Colonic mucosa (tissue), 4 donors: Measurements from ENCODE around the gene SIX3. TPM values are rescaled to one million over a fixed set of nuclear protein-coding genes. Genes with fewer than 3 reads are reported as not detected.

Source experiments
- DNase-seq: peaks from one replicate; pipeline ENCODE4 v3.0.0-alpha.2; 2020
- H3K27ac ChIP-seq: fragments of 200-600 bp; one replicate; pipeline ENCODE4 v1.8.0; 2021
- H3K27me3 ChIP-seq: fragments of 200-600 bp; one replicate; pipeline ENCODE4 v1.8.0; 2021
- H3K36me3 ChIP-seq: fragments of 200-600 bp; one replicate; pipeline ENCODE4 v1.8.0; 2021
- H3K4me1 ChIP-seq: fragments of 200-600 bp; one replicate; pipeline ENCODE4 v1.8.0; 2021; ENCODE audit warnings: mild to moderate bottlenecking
- H3K4me3 ChIP-seq: fragments of 200-600 bp; one replicate; pipeline ENCODE4 v1.8.0; 2021
- H3K9ac ChIP-seq, 2 donors: one replicate each; pipeline ENCODE4 v1.7.0; 2013; ENCODE audit warnings: control low read depth in 2 of 2, low read depth in 2 of 2, low read length in 2 of 2
- H3K9me3 ChIP-seq: fragments of 200-600 bp; one replicate; pipeline ENCODE4 v1.8.0; 2021
- CTCF ChIP-seq: fragments of 200-600 bp; IDR thresholded peaks from one replicate; pipeline ENCODE4 v1.8.0; 2022; ENCODE audit warnings: antibody characterized with exemption, mild to moderate bottlenecking
- intact Hi-C: fragments of 100-400 bp; cut with DNase I; formaldehyde crosslinking; loops from one replicate; pipeline ENCODE4 v1.14.1; 2022
- total RNA-seq, 2 donors: library from RNA; stranded (reverse); fragmentation: NEBNext Ultra II Directional in 1 of 2; extraction: Animal tissue kit (Norgen Biotek cat#: 25700) in 1 of 2; gene quantifications; one replicate each; pipeline ENCODE4 v1.2.1, GENCODE V29; 2021
- donor health status: healthy.
- donor health status: DM: no; HTN: no; CAD: no.
- donor health status: DM: no; HTN: no; CAD: no.

SIX3 gene
- total RNA-seq, 2 donors from 2014 or later, result not detected

DNA sequence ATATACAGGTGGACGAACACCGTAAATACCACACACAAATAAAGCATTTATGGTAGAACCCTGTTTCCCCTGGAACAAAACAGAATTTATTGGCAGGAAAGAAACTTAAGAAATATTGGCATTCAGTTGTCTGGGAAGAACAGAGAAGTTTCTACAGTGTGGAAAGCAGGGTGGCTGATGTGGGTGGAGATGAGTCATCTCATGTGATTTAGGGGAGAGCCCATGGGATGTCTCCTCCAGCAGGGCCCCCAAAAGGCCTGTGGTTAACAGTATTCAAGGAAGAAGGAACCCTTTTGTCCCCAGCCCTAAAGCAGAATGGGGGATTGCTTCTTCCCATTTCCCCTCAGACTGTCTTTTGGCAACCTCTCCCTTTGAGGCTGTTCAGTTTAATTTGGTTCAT, 24.2 kb downstream of the SIX3 start:
- no peak for DNase-seq
- no peak overlapping the region for H3K9ac ChIP-seq
- TF ChIP-seq CTCF, result no peak
- H3K27ac ChIP-seq, result no peak overlapping the region
- H3K4me1 ChIP-seq, result no peaks in the 10 kb centered on the region
- H3K9me3 ChIP-seq, result no peaks in the 10 kb centered on the region
- no peaks in the 10 kb centered on the region for H3K36me3 ChIP-seq
- intact Hi-C loops, result no loop called here
- H3K27me3 ChIP-seq, result no peaks in the 10 kb centered on the region
- no peak overlapping the region for H3K4me3 ChIP-seq

- no peak overlapping the region for H3K4me3 ChIP-seq
- no peaks in the 10 kb centered on the region for H3K4me1 ChIP-seq
- no peak for TF ChIP-seq CTCF
- H3K9me3 ChIP-seq, result no peaks in the 10 kb centered on the region
- no peak overlapping the region for H3K9ac ChIP-seq
- intact Hi-C loops, result no loop called here
- no peaks in the 10 kb centered on the region for H3K36me3 ChIP-seq
- H3K27ac ChIP-seq, result no peak overlapping the region
- DNase-seq, result no peak
- H3K27me3 ChIP-seq, result no peaks in the 10 kb centered on the region
These were observed 25.6 kb downstream of the SIX3 start for GRCh38 chr2:44967056-44967455.

DNA sequence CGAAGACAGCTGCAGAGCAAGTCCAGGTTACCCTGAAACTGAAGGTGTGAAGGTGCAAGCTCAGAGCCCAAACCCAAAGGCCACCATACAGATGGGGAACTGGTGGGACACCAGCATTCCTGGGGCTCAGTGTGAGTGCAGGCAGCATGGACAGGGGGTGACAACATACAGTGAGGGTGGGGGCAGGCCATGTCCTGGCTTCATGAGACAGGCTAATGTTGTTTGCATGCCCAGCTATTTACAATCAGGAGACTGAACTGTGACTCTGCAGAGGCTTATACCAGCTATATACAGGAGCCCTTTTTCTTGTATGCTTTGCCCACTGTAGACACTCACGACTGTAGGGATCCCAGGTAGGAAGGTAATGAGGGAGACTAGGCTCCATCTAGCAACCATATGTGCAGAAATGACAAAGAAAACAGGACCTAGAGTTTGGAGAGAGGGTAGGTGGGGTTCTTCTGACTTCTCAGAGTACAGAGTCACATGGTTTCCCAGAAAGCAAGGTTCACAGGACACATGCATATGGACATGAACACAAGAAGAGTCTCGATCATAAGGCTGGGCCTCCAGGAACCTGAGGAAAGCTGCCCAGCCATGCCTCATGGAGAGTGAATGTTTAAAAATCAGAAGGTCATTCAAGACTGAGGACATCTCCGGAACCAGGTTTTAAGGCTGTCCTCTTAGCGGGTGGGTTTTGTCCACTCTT, 26.4 kb downstream of the SIX3 start:
- intact Hi-C loops, result no loop called here
- Histone ChIP-seq H3K9ac (no peak overlapping the region), H3K4me1 (no peaks in the 10 kb centered on the region), H3K36me3 (no peaks in the 10 kb centered on the region), H3K27me3 (no peaks in the 10 kb centered on the region), H3K4me3 (no peak overlapping the region), H3K27ac (no peak overlapping the region), H3K9me3 (no peaks in the 10 kb centered on the region)
- TF ChIP-seq CTCF, result no peak
- no peak for DNase-seq

GRCh38 chr2:44969936-44970335, 28.4 kb downstream of the SIX3 start:
- TF ChIP-seq CTCF, result no peak
- H3K4me1 ChIP-seq, result no peaks in the 10 kb centered on the region
- H3K27ac ChIP-seq, result no peak overlapping the region
- no peaks in the 10 kb centered on the region for H3K36me3 ChIP-seq
- no peak overlapping the region for H3K9ac ChIP-seq
- intact Hi-C loops, result loop anchor here (10.0 kb wide), 1 partner anchor 205 kb away; no protein-coding TSS in a partner anchor
- H3K27me3 ChIP-seq, result no peaks in the 10 kb centered on the region
- no peak for DNase-seq
- no peak overlapping the region for H3K4me3 ChIP-seq
- no peaks in the 10 kb centered on the region for H3K9me3 ChIP-seq

GRCh38 chr2:44970846-44971450, 29.4 kb downstream of the SIX3 start:
- H3K9me3 ChIP-seq, result no peaks in the 10 kb centered on the region
- H3K9ac ChIP-seq, result no peak overlapping the region
- H3K27ac ChIP-seq, result no peak overlapping the region
- intact Hi-C loops, result loop anchor here (10.0 kb wide), 1 partner anchor 204 kb away; no protein-coding TSS in a partner anchor
- H3K27me3 ChIP-seq, result no peaks in the 10 kb centered on the region
- TF ChIP-seq CTCF, result no peak
- no peaks in the 10 kb centered on the region for H3K4me1 ChIP-seq
- no peak overlapping the region for H3K4me3 ChIP-seq
- H3K36me3 ChIP-seq, result no peaks in the 10 kb centered on the region
- no peak for DNase-seq
